SKM-1 (cell line): ENCODE data around the gene SFXN5.

Experiments
- DNase-seq: peaks from one replicate; lab custom pipeline; 2025; ENCODE audit not compliant: unreplicated experiment; lab: John Stamatoyannopoulos, UW

The SFXN5 gene

DNA sequence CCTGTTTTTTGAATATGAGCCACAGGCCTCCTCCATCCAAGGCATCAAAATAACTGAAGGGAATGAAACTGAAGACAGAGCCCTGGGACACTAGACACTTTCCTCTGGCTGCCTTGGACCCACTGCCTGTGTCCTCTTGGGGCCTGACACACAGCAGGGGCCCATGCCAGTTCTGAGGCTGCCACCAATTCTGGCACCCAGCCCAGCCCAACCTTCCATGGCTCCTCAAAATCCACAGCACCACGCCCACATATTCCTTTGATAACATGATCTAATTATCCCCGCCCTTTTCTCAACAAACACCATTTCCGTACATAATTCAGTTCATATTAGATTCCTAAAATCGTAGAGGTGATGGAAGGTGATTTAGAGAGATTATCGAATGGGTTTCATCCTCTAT lies 90.0 kb downstream of the SFXN5 start:
- no peak for DNase-seq

DNA sequence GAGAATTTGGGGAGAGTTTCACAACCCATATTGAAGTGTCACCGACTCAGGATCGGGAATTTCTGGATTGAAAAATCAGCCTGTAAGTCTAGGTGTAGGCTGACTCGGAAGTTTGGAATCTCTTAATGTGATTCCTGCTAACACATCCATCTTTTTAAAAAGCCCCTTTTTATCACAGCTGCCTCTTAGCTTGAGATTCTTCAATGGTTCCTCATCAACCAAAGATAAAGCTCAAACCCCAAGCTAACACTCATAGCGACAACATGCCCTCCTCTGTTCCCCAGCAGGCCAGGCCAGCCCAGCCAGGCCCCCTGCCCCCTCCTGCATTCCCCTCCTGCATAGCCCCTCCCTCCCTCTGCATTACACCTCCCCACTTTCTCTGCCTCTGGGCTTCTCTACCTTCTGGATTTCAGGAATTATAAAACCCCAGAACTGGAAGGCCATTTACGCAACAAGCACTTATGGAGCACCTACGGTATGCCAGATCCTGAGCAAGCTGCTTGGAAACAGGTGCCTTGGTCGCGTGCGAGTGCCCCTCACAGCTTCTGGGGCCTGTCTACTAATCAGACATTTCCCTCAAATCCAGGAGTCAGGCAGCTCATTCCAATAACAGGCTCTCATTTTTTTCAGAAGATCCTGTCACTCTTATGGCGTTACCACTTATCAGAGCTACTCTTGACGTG lies 90.8 kb downstream of the SFXN5 start:
- no peak for DNase-seq

DNA sequence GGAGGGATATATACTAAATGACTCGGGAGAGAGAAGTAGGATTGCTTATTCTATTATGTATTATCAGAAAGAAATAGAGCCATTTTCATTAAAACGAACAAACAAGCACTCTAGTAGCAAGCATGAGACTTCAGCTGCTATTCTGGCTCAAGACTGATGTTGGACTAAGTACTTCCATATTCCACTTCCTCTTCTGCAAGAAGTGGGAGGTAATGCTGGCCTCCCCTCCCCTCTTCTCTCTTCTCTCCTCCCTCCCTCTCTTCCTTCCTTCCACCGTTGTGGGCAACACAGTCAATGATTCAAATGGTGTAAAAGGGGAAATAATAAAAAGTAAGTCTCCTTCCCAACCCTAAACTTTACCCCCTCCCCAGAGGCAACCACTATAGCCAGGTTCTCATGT lies 91.6 kb downstream of the SFXN5 start:
- DNase-seq: peak; percentile 97

DNA sequence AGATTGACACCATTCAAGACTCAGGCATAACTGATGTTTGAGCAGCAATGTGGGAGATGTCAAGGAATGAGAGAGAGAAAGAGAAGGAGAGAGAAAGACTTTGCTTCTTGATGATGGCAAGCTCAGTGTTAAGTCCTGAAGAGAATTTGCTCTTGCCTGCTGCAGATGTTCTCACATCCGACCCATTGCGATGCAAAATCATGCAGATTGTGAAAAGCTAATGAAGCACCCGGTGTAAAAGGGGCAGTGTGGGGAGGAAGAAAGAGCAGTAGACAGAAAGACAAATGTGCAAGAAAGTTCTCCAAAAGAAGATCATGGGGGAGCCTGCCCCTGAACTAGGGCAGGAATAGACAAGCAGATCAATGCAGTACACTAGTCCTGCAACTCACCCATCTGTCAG lies 96.5 kb downstream of the SFXN5 start:
- DNase-seq: no peak

DNA sequence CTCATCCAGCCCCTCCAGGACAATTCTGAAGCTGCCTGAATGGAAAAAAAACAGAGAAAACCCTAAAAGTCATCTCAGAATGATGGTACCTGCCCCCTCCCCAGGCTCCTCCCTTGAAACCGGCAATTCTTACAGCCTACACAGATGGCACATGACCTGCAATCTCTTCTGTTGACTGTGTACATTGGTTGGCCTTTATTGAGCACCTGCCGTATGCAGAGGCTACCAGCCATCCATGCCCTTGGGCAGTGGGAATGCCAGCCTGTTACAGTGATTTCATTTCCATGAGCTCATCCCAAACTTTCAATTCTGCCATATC lies 97.1 kb downstream of the SFXN5 start:
- DNase-seq: no peak

DNA sequence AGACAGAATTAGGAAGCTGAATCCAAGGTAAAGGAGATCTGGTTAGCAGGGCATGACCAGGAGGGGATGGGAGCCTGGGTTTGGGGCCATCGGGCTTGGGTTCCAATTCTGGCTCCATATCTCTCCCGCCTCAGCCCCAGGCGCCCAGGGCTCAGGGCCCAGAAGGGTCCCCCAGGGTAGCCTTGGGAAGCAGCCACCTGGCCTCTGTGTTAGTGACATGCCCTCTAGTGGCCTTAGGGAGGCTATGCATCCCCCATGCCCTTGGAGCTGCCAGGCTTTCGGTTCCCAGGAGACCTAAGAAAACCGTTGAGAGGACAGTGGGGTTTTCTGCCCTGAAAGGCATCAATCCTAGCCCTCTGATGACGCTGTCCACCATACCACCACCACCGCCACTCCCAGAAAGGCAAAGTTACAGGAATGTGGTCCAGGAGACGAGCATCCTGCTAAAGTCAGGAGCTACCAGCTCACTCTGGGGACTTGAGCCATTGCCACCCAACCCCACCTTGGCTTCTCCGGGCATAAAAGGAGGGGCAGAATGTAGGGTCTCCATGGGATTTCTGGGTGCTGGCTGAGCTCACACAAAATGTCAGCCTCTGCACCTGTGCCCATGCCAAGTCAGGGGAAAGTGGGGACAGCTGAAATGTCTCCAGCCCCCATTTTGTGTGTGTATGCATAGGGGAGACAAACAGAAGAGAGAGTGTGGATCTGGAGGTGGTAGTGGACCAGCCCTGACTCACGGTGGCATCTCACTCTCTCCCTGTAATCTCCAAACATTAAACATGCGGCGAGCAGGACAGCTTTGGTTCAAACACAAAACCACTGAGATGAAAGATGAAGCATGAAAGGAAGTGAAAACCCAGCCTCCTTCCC lies 97.7 kb downstream of the SFXN5 start:
- peak; percentile 4 for DNase-seq

DNA sequence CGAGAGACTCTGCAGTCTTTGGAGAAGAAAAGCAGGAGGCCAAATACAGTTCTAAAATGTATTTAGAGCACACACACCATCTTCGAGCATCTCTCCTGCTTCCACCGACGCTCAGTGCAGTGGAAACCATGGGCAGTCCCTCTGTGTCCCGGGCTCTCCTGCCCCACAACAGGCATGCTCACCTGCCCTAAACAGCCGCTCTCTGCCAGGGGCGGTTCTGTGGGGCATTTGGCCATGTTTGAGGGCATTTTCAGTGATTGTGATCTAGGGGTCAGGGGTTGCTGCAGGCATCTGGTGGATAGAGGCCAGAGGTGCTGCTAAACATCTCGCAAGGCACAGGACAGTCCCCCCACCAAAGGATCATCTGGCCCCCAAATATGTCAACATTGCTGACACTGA lies 98.4 kb downstream of the SFXN5 start:
- no peak for DNase-seq

DNA sequence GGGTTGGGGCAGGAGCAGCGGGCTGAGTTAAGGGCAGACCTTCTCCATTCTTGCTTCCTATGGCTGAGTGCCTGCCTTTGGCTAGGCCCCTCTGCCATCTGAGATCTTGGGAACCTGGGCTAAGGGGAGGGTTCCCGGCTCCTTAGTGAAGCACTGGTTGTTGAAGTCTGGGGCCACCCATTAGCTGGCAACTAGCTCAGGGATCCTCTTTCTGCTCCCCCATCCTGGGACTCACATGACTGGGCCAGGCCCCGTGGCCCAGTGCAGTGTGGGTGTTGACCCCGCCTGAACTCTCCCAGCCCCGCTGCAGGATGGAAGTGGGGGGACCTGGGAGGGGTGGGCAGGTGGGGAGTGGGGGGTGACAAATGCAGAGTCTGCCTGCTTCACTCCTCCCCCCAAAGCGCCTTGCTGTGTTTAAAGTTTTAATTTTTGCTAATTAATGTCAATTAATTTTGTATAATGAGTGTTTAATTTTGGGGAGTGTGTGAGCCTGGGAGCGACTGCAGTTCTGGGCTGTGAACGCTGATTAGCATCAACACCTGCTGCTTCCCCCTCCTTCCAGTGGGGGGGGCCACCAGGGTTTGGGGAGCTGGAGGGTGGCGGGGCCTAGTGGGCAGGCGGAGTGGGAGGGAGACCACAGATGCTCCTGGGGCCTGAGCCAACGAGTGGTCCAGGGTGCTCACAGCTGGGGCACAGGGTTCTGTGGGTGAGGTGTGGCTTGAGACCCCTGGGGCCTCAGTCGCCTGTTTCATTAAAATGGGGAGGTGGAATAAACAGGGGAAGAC lies 99.0 kb downstream of the SFXN5 start:
- no peak for DNase-seq

DNA sequence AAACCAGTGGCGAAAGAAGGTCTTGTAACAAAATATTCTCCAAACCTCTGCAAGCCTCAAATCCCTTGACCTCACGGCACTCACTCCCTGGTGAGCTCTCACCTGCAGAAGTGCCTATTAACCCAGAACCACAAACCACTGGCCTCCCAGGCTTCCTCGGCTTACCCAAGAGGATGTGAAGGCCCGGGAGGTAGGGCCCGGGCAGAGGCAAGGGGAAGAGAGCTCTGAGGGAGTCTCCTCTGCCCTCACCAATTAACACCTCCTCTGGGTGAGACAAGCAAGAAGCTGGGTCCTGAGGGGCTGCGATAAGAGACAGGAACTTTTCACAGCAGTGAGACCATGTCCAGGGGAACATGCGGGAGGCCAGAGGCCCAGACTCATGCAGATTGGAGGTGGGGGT lies 100.5 kb downstream of the SFXN5 start:
- no peak for DNase-seq

DNA sequence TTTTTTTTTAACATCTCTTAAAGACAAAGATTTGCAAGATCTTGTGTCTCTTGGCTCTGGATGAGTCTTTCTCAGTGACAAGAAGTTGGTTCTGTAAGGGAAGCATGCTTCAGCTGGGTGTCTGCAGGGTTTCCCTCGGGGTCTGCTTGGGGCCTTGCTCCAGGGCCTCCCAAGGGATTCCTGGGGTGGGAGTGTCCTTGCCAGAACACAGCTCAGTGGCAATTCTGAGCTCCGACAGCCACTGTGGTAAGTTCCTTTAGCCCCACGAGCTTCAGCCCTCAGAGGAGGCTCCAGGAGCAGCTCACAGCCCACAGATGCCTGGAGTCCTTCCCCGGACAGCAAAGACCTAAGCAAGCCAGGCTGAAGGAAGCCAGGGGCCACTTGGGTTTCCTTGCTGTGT lies 101.8 kb downstream of the SFXN5 start:
- DNase-seq: no peak

DNA sequence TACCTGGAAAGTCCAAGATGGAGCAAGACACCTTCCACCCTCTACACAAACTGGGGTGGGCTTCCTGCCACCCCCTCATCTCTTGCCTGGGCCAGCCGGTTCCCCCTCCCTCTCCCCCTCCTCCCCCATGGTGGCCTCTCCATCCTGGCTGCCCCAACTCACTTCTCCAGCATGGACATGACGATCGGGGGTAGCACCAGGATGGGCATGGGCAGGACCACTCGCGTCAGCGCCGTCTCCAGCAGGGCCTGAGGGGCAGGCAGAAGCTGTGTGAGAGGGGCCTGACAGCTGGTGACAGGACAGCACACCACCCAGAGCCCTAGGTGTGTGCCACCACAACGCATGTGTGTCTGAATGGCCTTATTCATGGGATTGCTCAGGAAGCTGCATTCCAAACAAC lies 103.2 kb downstream of the SFXN5 start:
- DNase-seq: no peak

DNA sequence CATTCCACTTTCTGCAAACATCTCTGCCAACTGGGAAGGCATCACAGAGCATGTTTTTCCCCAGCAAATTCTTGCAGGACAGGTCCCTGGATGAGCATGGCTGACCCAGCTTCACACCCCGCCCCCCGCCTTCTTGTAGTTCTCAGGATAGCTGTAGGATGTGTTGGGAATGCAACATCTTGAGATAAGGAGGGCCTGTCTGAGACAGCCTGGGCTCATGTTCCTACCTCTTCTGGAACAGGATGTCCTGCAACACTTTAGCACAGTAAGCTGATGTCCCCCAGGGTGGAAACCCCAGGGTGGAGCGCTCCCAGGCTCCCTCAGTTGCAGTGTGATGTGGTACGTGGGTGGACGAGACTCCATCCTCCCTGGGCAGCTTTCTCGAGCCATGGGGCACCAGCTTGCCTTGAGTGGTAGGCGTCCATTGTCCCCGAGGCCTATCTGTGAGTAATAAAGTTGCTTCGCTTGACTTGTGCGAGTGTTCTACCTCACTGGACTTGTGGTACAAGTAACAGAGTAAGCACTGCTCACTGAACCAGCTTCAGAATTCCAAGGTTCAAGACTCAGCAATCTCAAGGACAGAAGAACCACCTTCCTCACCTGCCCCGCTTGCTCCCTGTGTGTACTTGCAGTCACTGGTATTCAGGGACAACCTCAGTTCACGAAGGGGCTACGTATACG lies 105.6 kb downstream of the SFXN5 start:
- DNase-seq: no peak

DNA sequence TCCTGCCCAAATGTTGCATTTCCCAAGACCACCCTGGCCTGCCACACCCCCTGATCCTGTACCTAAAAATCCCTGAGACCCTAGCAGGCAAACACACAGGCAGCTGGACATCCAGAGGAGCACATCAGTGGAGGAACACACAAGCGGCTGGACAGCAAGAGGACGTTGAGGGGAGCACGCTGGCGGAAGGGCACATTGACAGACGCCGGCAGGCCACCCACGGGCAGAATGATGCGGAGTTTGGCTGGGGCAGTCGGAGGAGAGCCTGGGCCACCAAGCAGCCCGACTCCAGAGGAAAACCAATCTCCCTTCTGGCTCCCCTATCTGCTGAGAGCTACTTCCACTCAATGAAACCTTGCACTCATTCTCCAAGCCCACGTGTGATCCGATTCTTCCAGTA lies 106.5 kb downstream of the SFXN5 start:
- no peak for DNase-seq

DNA sequence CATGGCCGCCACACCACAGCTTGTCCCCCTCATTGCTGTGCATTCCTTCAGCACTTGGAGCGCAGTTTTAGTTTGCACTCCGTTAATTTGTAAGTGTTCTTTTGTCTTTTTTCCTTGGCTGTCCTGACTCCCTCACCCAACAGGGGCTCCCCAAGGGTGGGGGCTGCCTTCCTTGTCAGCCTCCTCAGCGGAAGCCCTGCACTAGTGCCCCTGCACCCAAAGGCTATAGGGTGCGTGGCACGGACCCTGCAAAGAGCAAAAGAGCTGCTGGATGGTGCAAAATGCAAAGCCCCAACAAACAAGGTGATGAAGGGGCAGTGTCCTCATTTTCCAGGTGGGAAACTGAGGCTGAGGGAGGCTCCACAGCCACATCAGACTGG lies 107.4 kb downstream of the SFXN5 start:
- no peak for DNase-seq

DNA sequence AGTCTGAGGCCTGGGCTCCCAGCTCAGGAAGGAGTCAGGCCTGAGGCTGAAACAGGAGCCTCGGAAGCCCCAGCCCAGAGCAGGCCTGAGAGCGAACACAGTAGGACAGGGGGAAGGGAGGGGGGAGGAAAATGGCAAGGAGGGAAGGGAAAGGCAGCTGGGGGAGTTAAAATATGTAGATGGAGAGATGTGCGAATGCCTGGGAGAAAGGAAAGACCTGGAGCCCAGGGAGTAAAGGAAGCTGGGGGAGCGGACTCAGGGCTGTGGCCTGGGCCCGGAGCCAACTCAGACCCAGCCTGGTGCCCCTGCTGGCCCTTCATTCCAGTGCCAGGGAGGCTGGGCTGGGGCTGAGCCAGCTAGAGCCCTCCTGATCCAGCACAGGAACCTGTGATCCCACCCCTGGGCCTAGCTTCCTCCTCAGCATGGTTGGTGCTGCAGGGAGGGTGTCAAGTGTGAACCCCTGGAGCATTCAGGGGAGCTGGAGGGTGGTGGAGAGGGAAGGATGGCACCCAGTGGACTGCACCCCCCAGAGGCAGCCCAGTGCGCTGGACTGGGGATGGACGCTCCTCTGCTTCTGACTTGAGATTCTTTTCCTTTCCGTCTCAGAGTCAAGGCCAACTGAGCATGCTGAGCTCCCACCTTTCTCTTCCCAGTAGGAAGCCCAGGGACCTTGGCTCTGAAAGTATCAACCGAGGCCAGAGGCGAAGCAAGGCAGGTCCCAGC lies 107.9 kb downstream of the SFXN5 start:
- no peak for DNase-seq

DNA sequence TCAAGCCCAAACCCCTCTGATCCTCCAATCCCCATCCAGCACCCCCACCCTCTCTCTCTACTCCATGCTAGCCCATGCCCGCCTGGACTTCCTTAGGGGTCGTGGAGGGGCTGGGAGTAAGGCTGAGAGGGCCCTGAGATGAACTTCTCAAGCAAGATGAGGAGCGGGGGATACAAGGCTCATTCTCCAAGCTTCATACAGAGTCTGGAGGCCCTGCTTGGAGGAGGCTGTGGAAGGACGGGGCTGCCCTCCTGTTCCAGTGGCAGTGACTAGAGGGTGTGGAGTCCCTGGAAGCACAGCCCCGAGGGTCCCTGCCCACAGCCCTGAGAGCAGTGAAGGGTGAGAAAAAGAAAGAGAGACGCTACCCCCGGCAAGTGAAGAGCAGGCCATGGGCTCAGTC lies 108.6 kb downstream of the SFXN5 start:
- no peak for DNase-seq

DNA sequence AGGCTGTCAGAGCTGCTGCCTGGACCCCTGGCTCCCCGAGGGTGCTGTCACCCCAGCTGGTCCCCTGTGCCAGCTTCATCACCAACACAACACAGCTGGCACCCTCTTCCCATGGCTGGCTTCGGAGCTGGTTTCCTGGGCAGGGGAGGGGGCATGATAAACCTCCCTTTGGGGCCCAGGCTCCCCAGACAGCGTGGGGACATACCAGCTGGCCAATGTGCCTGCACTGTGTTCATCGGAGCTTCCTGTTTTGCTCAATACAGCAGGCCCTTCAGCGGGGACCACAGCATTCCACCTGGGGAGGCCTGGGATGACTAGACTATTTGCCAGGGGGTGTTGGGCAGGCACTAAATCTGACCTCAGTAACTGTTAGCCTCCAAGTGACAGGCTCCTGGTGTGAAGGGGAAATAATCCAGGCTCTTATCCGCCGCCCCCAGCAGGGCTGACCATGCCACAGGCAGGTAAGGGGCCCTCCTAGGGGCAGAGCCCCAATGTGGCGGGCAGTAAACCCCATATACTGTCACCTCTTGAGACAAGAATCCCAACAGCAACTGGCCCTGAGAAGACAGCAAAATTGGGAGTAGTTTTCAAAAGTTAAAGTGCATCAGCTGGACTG lies 109.6 kb downstream of the SFXN5 start:
- DNase-seq: peak; percentile 17

DNA sequence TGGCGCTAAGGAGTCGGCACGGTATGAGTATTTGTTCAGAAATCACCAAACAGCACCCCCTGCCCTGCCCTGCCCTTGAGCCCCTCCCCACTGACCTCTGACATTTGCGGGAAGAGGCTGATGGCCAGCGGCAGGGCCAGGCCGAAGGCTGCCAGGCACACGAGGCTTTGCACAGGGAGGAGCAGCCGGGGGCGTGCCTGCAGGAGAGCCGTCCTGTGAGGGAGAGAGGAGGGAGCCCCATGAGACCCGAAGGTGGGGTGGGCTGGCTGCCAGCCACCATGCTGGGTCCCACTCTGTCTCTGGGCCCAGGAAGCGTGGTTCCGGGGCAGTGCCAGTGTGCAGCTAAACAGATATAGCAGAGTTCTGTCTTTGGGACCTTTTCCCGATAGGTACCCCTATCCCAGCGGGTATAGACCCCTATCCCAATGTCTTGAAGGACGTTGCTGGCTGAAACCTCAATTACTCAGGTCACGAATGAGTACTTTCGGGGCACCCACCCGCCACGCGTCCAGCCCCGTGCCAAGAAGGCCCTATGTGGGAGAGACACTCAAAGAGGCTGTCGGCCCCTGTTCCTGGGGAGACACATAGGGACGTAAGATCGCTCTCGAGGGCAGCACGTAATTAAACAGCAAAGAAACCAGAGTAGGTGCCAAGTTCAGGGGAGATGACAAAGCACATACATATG lies 110.3 kb downstream of the SFXN5 start:
- no peak for DNase-seq

DNA sequence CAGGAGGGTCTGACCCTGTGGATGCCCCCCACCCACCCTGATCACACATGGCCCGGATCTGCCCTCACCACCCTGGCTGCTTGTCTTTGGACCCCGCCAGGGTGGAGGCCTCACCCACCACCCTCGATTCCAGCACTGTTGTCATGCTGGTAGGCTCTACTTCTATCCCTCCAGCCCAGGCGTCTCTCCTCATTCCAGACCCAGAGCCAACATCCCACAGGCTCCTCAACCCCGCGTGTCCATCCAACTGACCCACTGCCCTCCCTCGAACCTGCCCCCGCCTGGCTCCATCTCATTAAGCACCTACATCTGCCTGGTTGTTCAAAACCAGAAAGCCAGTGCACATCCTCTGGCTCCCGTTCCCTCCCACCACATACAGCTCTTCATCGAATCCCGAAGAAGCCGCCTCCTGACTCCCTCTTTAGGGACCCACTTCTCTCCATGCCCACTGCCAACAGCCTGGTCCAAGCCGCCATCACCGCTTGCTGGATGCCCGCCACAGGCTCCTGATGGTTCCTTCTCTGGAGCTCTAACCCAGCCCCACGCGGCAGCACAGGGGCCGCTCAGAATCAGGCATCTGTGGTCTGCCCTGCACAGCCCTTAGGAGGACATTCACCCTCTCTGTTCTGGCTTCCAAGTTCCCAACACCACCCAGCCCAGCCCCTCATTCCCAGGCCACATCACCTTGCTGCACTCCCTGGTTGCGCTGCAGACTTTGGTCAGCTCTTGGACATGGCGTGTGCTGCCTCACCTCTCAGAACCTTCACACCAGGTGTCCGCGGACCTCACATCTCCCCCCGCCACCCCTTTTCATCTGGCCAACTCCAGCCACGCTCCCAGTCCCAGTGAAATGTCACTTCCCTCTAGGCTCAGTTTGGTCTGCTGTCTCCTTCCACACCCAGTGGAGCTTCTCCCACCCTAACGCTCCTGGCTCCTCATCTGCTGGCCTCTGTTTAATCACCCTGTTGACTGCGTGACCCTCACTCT lies 111.2 kb downstream of the SFXN5 start:
- DNase-seq: no peak
